GM23338 (cell line): ENCODE measurements around the gene PHC2.

Source experiments
- CREB1 ChIP-seq: fragments of 250-450 bp; sonication (Bioruptor Pico); IDR thresholded peaks from 2 replicates; pipeline ENCODE4 v1.5.0; 2020; ENCODE audit warnings: low read depth, mild to moderate bottlenecking, moderate library complexity
- EZH2 ChIP-seq: fragments of 200-600 bp; sonication (generic); IDR thresholded peaks from one replicate; pipeline ENCODE4 v1.8.0; 2017; ENCODE audit warnings: antibody characterized with exemption, mild to moderate bottlenecking, low read depth; ENCODE audit not compliant: unreplicated experiment
- EZH2phosphoT487 ChIP-seq: fragments of 200-600 bp; sonication (generic); IDR thresholded peaks from one replicate; pipeline ENCODE4 v1.8.1; 2018; ENCODE audit warnings: antibody characterized with exemption; ENCODE audit not compliant: unreplicated experiment
- JUNB ChIP-seq: IDR thresholded peaks from one replicate; pipeline ENCODE4 v1.6.1; 2016; ENCODE audit warnings: antibody characterized with exemption; ENCODE audit not compliant: unreplicated experiment
- NANOG ChIP-seq: IDR thresholded peaks from 2 replicates; pipeline ENCODE4 v1.6.1; 2016; ENCODE audit warnings: antibody characterized with exemption, borderline replicate concordance
- POLR2AphosphoS5 ChIP-seq: IDR thresholded peaks from 2 replicates; pipeline ENCODE4 v1.6.1; 2016; ENCODE audit warnings: antibody characterized with exemption, low read depth
- STAT1 ChIP-seq: IDR thresholded peaks from one replicate; pipeline ENCODE4 v1.6.1; 2016; ENCODE audit warnings: antibody characterized with exemption; ENCODE audit not compliant: unreplicated experiment
- ZNF114 ChIP-seq: fragments of 250-450 bp; sonication (Bioruptor Pico); IDR thresholded peaks from 2 replicates; pipeline ENCODE4 v1.5.0; 2020; ENCODE audit warnings: mild to moderate bottlenecking, moderate library complexity
- TF ChIP-seq, protein P1 (sequence below), 2 experiments: fragments of 200-600 bp in 1 of 2; sonication (generic) in 1 of 2; conservative IDR thresholded peaks; 2 replicates each; pipeline versions ENCODE4 v1.5.1 to v1.6.1; 2016 to 2017; ENCODE audit warnings: antibody characterized with exemption in 2 of 2, low read depth in 2 of 2, mild to moderate bottlenecking in 2 of 2, moderate library complexity in 1 of 2
- TF ChIP-seq, protein P2 (sequence below): IDR thresholded peaks from one replicate; pipeline ENCODE4 v1.6.1; 2018; ENCODE audit warnings: antibody characterized with exemption; ENCODE audit not compliant: unreplicated experiment

DNA sequence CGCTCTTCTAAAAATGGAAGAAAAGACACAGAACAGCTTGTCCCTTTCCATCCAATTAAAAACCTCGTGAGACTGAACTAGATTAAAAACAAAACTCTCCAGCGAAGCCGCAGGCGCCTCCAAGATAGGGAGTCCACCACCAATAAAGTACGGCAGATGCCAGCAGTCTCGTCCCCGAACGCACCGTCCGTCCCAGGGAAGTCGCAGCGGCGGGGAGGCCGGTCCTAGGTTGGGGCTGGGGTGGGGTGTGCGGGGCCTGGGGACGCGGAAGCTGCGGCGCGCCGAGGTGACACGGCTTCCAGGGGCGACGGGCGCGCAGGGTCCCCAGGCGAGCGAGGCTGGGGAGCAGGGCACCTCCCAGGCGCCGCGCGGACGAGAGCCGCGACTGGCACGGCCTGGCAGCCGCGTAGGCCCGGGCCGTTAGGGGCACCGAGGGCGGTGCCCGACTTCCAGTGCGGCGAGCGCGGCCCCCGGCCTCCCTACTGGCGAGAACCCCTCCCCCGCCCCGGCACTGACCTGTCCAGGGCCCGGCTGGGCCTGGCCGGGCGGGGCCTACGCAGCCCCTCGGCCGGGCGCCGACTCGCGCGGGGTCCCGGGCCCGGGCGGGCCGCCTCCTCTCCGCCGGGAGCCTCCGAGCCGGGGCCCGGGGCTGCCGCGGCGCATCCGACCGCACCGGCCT lies 81.7 kb downstream of the PHC2 start:
- TF ChIP-seq, protein P1, sequence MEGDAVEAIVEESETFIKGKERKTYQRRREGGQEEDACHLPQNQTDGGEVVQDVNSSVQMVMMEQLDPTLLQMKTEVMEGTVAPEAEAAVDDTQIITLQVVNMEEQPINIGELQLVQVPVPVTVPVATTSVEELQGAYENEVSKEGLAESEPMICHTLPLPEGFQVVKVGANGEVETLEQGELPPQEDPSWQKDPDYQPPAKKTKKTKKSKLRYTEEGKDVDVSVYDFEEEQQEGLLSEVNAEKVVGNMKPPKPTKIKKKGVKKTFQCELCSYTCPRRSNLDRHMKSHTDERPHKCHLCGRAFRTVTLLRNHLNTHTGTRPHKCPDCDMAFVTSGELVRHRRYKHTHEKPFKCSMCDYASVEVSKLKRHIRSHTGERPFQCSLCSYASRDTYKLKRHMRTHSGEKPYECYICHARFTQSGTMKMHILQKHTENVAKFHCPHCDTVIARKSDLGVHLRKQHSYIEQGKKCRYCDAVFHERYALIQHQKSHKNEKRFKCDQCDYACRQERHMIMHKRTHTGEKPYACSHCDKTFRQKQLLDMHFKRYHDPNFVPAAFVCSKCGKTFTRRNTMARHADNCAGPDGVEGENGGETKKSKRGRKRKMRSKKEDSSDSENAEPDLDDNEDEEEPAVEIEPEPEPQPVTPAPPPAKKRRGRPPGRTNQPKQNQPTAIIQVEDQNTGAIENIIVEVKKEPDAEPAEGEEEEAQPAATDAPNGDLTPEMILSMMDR (conservative IDR thresholded peaks at IDR 0.05; ENCODE audit: low read depth in 2 of 2), result no peak
- TF ChIP-seq EZH2, result peak; percentile 89
- TF ChIP-seq, protein P2, sequence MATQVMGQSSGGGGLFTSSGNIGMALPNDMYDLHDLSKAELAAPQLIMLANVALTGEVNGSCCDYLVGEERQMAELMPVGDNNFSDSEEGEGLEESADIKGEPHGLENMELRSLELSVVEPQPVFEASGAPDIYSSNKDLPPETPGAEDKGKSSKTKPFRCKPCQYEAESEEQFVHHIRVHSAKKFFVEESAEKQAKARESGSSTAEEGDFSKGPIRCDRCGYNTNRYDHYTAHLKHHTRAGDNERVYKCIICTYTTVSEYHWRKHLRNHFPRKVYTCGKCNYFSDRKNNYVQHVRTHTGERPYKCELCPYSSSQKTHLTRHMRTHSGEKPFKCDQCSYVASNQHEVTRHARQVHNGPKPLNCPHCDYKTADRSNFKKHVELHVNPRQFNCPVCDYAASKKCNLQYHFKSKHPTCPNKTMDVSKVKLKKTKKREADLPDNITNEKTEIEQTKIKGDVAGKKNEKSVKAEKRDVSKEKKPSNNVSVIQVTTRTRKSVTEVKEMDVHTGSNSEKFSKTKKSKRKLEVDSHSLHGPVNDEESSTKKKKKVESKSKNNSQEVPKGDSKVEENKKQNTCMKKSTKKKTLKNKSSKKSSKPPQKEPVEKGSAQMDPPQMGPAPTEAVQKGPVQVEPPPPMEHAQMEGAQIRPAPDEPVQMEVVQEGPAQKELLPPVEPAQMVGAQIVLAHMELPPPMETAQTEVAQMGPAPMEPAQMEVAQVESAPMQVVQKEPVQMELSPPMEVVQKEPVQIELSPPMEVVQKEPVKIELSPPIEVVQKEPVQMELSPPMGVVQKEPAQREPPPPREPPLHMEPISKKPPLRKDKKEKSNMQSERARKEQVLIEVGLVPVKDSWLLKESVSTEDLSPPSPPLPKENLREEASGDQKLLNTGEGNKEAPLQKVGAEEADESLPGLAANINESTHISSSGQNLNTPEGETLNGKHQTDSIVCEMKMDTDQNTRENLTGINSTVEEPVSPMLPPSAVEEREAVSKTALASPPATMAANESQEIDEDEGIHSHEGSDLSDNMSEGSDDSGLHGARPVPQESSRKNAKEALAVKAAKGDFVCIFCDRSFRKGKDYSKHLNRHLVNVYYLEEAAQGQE, result no peak
- no peak for TF ChIP-seq POLR2AphosphoS5
- no peak for TF ChIP-seq STAT1
- TF ChIP-seq EZH2phosphoT487, result no peak
- no peak for TF ChIP-seq NANOG
- TF ChIP-seq CREB1 (CRISPR knock-in tag), result no peak
- TF ChIP-seq ZNF114, result no peak
- no peak for TF ChIP-seq JUNB
